HG03095 (cell line): ENCODE results near the gene TACC2.
"Not testable (repeated sequence)": the region's sequence is repeated elsewhere in the genome, so short reads cannot be mapped to it uniquely, and the experiment has no call there.

Experiments used
- ATAC-seq: cut with Tn5 transposase; IDR thresholded peaks from one replicate; pipeline ENCODE4 v1.9.1; 2021; ENCODE audit warnings: moderate library complexity; ENCODE audit not compliant: unreplicated experiment

Gene TACC2

DNA sequence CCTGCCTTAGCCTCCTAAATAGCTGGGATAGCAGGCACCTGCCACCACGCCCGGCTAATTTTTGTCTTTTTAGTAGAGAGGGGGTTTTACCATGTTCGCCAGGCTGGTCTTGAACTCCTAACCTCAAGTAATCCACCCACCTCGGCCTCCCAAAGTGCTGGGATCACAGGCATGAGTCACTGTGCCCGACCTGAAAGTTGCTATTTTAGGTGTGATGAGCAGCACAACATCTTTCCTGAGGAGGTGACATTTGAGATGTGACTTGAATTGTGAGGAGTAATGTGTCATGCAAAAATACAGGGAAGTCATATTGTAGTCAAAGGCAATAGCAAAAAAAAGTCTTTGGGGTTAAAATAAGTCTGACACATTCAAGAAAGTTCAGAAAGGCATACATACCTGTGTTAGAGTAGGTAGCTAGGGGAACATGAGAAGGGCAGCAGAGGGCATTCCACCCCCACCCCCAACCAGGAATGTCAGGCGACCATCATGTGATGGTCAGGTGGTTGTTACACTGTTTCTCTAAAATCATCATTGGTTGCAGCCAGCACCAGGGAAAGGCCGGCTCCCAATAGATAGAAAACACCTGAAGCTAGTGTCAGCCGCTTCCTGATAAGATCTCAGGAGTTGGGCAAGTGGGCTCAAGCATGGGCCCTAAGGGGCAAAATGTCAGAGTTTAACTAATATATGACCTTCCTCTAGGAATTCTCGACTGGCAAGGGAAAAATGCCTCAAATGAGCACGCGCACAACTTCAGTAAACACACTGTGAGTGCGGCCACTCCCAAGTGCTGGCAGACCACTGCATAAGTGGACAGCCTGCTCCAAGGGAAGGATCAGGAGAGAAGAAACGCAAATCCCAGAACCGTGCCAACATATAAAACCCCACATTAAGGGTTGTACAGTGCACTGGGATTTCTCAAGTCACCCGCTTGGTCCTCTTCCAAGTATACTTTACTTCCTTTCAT lies at the start of gene TACC2:
Gene TACC2, plus strand, starts transcription at position 803 of the 964 bp plus-strand sequence. CDS start 32,819 bp downstream, outside the sequence.
- no peak for ATAC-seq

GRCh38 chr10:121941532-121941931 lies 47.4 kb upstream of the TACC2 start:
- ATAC-seq = no peak

DNA sequence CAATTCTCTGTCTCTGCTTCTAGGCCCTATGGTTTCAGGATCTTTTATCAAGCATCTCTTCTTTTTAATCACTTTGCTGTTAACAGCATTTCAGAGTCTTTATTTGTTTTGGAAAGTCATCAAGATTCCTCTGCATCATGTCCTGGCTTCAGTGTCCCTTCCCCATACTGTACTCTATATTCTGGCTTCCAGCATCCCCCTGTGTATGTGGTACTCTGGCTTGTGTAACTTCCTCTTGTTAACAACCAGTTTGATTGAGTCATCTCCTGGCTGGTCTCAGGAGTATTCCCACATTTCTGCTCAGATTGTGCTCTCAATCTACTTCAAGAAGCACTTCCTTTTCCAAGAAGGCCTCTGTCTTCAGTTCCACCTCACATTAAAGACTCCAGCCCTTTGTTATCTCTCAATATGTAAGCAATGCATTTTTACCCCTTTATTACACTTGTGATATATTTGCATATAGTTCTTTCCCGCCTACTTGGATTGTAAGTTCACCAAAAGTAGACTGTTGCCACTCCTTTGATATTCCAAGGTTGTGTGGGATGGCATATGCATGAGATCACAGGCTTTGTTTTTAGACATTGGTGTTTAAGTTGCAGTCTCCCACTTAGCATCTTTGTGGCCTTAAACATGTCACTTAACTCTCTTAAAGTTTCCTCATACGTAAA lies 46.1 kb upstream of the TACC2 start:
- ATAC-seq = no peak

GRCh38 chr10:121947343-121948330 lies 41.3 kb upstream of the TACC2 start:
- ATAC-seq = no peak

DNA sequence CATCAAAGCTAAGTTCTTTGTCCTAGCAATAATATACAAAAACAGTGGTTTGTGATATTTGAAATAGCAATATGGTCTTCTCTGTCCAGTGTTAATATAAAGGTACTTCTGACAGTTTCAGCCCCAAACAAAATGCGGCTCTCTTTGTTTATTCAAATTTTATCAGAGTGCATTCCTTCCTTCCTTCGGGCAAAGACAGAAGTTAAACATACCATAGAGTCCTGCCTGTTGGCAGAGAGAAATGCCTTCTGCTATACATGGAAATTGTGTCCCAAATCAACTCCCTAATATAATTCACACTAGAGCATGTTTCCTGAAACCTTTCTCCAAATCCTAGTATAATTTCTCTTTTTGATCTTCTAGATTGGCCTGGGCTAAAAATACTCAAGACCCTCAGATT lies 39.9 kb upstream of the TACC2 start:
- no peak for ATAC-seq

- ATAC-seq = no peak
Measured at GRCh38 chr10:121949451-121949850, 39.5 kb upstream of the TACC2 start.

- no peak for ATAC-seq
Measured at GRCh38 chr10:121952226-121952625, 36.7 kb upstream of the TACC2 start.

GRCh38 chr10:121956111-121957061 lies 32.6 kb upstream of the TACC2 start:
- no peak for ATAC-seq

DNA sequence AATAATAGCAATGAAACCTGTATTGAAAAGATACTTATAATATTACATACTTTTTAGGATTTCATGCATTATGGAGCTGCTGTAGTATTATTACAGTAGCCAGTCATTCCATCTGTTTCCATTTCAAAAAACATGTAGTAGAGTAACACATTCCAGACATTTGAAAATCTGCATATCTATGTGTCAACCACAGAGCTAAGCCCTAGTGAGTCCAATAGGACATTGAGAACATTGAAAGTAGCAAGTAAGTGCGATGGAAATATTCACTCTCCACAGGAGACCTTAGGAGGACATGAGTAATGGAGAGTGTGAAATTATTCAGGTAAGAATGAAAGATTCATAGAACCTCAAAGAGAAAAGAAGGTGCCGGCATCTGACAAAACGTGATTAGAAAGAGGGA lies 29.3 kb upstream of the TACC2 start:
- no peak for ATAC-seq

DNA sequence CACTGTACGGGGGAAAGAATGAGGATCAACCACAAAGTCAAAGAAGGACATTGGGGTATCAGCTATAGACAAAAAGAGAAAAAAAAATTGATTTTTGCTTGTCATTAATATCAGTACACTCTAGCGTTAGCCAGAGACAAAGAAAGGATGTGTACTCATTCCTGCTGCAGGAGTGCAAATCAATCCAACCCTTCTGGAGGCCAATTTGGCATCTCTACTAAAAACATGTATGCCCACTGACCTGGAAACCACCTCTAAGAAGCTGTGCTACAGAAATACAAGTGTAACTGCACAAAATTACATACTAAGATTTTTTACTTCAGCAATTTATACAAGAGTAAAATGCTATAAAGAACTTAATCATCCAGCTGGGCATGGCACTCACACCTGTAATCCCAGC lies 27.5 kb upstream of the TACC2 start:
- no peak for ATAC-seq

- ATAC-seq = no peak
Measured at GRCh38 chr10:121965996-121966395, 23.0 kb upstream of the TACC2 start.

GRCh38 chr10:121969086-121969485 lies 19.9 kb upstream of the TACC2 start:
- ATAC-seq = not testable (repeated sequence)

DNA sequence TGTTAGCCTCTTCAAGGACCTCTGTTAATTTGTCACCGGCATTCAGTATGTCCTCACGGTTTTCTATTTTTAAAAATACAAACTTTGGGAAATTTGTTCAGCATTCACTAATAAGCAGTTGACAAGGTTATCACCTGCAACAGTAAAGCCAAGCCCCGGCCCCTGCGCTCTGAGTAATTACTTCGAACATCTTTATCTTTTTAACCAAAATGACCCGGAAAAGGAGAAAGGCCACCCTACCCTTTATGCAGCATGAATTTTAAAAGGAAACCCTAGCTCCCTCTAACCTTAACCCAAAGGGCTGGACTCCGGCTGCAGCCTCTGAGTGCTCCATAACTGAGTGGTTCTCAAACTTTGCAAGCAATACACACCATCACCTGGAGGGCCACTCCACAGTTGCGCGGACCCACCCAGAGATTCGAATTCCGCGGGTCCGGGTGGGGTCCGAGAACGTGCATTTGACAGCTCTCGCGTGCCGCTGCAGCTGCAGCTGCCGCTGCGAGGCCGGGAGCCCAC lies 14.9 kb upstream of the TACC2 start:
- peak; percentile 15 for ATAC-seq

- peak; percentile 88 for ATAC-seq
Measured at GRCh38 chr10:121974535-121975294, 14.2 kb upstream of the TACC2 start, which contains the start of gene NSMCE4A. Gene NSMCE4A (minus strand): TSS chr10:121975217. CDS start chr10:121975165, 52 bp downstream.

DNA sequence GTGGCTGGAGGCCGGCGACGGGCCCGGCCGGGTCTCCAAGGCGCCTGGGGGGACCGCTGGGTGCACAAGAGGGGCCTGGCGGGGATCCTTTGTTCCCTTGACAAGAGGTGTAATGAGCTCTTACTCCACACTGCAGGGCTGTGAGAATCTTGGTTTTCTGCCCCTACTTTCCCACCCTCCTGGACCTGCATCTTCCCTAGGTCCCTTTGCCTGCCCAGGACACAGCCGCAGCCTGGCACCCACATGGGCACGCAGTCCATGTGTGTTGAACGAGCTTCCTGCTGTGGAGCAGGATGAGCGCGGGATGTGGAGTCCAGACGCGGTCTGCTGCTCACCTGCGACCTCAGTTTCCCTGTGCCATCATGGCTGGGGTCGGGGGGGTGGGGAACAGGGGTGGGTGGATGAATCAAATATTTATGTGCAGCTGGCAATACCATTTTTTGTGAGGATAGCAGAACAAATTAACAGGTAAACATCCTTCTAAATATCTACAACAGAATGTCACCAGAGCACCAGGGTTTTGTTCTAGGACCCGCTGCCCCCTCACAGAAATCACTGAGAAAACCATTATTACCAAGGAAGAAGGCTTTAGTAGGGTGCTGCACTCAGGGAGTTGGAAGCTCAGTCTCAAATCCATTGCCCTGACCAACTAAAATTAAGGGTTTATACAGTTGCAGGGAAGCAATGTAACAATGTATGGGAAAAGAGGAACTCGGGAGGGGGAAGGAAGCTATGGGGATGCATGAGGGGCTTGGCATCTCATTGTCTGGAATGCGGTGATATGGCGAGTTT lies 13.5 kb upstream of the TACC2 start:
- ATAC-seq = no peak

DNA sequence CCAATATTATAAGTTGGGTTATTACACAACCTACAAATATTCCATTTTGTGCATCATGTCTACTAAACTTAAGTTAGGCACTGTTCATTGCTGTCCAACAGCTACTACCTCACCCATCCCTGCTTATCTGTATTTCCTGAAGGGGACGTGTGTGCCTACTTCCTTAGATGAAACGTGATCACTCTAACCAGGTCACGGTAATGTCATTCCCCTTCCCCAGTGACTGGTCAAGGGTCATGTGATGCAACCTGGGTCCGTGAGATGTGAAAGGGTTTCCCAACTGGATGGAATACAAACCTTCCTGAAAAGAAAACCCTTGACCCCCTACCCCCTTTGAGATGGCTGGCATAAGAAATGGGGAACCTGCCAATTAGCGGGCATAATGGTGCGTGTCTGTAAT lies 12.4 kb upstream of the TACC2 start:
- ATAC-seq = no peak

DNA sequence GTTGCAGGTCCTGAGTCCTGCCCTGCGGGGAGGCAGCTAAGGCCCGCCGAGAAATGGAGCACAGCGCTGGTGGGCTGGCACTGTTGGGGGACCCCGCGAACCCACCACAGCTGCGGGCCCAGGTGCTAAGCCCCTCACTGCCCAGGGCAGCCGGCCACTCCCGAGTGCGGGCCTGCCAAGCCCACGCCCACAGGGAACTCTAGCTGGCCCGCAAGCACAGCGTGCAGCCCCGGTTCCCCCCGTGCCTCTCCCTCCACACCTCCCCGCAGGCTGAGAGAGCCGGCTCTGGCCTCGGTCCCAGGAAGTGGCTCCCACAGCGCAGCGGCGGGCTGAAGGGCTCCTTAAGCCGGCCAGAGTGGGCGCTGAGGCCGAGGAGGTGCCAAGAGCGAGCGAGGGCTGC lies 10.5 kb upstream of the TACC2 start:
- no peak for ATAC-seq

- no peak for ATAC-seq
Measured at GRCh38 chr10:121981346-121981745, 7.6 kb upstream of the TACC2 start.
